NCI-H82 treated with DMSO at 0.1 percent for 48 hours (cell line): Measurements from ENCODE around the gene GFRA1.

Source experiments
- DNase-seq: peaks from one replicate; lab custom pipeline; 2025; ENCODE audit not compliant: unreplicated experiment; lab: John Stamatoyannopoulos, UW

Gene GFRA1, protein sequence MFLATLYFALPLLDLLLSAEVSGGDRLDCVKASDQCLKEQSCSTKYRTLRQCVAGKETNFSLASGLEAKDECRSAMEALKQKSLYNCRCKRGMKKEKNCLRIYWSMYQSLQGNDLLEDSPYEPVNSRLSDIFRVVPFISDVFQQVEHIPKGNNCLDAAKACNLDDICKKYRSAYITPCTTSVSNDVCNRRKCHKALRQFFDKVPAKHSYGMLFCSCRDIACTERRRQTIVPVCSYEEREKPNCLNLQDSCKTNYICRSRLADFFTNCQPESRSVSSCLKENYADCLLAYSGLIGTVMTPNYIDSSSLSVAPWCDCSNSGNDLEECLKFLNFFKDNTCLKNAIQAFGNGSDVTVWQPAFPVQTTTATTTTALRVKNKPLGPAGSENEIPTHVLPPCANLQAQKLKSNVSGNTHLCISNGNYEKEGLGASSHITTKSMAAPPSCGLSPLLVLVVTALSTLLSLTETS

DNA sequence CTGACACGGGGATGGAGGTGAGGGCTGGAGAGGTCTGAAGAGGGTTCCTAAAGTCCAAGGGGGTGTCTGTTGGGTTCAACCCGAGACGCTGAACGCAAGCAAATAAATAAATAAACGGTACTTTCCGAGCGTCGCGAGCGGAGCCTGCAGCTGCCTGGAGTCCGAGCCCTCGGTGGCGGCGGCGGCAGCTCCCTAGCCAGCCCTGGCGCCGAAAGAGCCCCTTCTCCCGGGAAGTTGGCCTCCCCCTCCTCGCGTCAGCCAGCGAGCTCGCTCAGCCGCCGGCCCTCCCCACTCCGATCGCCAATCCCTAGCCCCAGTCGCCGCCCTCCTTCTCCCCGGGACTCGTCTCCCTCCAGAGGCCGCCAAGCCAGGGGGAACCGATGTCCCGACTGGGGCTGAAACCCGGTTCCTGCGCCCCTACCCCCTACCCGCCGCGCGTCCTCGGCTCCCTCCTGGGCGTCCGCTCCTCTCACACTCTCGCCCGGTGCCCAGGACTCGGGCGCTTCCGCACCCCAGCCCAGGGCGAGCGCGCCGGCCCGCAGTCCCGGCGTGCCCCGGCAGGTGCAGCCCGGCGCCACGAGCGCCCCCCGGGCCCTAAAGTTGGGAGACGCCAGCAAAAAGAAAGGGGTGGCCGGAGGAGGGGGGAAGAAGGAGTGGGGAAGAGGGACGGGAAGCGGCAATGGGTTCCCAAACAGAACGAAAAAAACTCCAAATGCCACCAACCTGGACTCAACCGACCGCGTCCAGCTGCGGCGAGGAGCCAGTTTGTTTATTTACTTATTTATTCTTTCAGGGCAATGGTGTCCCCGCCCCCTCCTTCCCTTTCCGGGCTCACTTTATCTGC lies at the start of gene GFRA1:
Gene GFRA1, minus strand, starts transcription at position 767 of the 844 bp plus-strand sequence. CDS start 1,177 bp downstream, outside the sequence.
- DNase-seq = no peak

DNA sequence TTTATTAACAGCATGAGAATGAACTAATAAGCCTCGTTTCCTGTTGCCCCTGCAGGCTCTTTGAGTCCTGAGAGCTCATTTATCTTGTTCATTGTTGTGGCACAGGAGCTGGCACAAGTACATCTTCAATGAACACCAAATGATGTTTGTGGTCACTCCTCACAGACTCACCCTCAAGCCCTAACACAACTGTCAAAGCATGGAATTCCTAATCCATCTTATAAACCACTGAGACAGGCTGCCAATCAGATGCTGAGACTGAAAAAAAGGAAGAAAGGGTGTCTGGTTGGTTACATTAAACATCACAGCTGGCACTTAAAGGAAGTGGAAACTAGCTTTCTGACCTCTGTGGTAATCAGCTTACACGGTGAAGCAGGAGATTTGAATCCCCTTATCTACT lies 43.5 kb upstream of the GFRA1 start:
- peak; percentile 57 for DNase-seq

DNA sequence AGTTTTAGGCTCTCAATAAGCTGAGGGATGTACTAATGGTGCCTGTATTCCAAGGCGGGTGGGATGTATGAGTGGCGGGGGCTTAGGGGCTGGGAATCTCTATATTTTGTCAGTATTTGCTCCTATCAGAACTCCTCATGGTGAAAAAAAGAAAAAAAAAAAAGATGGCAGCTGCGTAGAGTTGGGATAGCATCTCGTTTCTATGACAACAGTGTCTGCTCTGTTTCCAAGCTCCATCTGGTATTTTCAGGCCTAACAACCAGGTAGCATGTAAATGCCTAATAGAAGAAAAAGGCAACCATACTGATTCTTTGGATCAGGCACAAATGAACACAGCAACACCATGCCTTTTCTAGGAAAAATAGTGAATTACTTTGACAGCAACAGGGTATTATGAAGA lies 39.5 kb upstream of the GFRA1 start:
- DNase-seq = no peak

DNA sequence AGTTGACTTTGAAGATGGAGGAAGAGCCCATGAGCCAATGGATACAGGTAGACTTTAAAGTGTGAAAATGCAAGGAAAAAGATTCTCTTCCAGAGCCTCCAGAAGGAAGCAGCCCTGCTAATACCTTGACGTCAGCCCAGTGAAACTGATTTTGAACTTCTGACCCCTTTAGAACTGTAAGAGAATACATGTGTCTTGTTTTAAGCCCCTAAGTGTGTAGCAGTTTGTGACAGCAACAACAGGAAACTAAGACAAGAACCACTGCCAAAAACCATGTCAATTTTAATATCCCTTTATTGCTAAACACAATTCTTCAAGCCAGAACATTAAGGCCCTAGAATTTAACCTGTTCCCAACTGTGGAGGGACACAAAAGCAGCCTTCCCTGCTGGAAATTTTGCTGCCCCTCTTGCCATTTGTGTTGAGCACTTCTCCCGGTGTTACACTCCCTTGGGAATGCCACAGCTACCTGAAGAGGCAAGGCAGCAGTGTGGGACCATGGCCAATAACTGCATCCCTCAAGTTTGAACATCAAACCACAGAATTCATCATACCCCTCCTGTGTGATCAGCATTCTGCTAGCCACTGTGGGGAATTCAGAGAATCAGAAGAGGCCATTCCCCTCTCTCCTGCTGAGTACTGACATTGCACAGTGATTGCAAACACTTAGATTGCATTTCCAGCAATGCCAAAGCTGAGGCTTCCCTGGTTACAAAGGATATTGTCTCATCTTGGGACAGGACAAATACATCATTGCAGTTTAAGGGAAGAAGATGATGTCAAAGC lies 38.9 kb upstream of the GFRA1 start:
- no peak for DNase-seq

DNA sequence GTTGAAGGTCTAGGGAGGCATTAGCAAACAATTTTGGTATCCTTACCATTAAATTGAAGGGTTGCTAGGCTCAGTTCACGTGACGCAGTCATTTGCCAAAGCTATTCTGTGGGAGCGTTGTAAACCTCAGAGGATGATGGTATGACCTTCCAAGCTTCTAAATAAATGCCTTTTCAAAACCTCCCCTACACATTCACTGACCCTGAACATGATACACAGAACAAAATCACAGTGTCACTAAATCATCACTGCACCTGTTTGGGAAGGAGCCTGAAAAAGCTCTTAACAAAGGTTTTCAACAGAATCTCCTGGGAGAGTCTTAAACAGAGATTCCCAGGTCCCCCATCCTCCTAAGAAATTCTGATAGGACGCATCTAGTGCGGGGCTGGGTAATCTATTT lies 38.0 kb upstream of the GFRA1 start:
- DNase-seq = no peak

DNA sequence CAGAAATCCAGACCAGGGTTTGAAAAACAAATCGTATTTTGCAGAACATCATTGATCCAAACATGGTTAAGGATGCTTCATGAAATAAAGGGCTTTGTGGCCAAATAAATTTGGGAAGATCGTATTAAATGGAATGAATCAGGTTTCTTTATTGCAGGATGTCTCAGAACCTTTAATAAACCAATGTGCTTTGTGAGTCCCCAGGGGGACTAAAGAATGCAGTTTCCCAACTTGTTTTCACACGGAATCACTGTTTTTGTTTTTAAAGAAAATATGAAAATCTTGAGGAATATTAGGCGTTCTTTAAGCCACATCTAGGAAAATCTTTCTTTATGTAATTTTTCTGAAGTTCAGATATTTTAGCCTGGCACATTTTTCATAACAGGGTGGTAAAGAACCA lies 34.4 kb upstream of the GFRA1 start:
- DNase-seq = no peak

DNA sequence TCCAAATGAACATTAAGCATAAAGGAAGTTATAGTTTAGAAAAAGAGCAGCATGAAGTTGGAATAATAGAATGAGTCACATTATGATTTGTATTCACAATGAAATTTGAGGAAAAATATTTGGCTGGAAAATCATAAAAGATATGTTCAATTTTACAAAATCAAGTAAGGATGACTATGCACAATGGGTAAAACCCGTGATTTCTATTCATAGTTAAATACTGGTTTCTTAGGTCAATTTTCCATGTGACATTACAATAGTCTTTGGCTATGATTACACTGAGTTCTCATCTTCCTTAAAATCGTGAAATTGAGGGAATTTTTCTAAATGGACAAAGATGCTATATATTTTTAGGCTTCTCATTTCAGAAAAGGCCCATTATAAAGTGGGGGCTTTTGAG lies 33.8 kb upstream of the GFRA1 start:
- no peak for DNase-seq

DNA sequence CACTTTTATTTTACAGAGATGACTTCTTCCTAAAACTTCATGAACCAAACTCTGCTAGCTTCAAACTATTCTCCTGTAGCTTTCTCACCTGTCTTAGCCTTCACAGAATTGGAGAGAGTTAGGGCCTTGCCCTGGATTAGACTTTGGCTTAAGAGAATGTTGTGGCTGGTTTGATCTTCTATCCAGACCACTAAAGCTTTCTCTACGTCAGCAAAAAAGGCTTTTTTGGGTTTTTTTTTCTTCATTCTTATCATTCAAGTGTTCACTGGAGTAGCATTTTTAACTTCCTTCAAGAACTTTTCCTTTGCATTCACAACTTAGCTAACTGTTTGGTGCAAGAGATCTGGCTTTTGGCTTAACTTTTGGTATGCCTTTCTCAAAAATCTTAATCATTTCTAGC lies 31.9 kb upstream of the GFRA1 start:
- DNase-seq = no peak

DNA sequence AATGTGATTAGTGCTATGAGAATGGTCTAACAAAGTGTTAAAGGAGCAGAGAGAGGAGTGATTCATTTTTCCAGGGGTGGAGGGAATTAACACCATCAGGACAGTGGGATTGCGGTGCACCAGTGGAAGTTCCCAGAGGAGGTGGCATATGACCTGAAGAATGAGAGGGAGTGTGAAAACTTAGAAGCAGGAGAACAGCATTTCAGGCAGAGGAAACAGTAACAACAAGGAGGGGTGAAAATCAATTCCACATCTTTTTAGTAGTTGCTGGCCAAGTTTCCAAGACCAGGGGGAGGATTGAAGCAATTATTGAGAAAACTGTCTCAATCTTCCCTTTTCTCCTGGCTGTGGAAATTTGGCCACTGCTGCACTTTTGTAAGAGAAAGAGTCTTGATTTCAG lies 27.5 kb upstream of the GFRA1 start:
- DNase-seq = no peak

DNA sequence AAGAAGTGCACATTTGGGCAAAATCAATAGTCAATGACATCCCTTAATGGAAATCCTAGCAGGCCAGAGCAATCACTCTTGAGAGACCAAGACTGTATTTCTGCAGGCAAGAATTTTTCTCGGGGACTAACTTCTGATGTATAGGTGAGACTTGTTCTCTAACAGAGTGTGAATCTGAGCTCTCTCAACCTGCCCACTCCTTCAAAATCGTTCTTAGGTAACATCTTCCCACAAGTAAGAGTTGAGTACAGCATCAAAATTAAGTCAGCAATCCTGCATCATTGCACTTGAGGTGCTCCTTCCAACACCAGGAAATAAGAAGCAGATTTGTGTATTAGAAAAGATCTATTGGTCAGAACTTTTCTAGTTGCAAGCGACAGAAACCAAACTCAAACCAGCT lies 25.6 kb upstream of the GFRA1 start:
- no peak for DNase-seq

DNA sequence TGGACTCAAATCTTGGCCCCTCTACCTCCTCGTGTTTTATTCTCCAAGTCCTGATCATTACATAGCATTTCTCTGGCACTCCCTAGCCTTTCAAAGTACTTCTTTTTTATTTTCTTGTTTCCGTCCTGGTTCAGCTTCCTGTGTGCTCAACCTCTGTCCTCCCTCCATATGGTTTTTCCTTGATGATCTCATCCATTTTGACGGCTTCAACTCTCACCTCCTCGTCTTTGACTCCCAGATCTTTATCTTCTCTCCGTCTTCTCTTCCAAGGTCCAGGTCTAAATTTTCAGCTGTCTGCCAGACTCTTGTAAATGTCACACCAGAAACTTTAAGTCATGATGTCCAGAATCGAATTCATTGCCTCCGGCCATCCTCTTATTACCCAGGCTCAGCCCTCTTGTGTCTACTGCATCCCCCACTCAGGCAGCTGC lies 23.3 kb upstream of the GFRA1 start:
- DNase-seq = no peak

DNA sequence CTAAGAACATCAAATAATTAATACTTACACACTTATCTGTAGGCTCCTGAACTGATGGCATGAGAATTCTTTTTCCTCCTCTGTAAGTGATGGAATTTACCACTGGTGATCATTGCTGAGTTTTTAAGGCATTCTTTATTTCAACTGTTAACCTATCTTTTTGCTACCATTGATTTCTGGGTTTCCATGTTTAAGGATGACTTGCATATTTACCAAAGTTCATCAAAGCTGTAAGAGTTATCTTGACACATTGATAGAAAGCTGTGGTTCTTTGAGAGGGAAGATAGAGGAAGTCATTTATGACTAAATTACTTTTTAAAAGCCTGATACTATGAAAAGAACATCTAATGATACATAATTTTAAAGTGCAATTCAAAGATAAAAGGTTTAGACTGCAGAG lies 19.5 kb upstream of the GFRA1 start:
- no peak for DNase-seq

DNA sequence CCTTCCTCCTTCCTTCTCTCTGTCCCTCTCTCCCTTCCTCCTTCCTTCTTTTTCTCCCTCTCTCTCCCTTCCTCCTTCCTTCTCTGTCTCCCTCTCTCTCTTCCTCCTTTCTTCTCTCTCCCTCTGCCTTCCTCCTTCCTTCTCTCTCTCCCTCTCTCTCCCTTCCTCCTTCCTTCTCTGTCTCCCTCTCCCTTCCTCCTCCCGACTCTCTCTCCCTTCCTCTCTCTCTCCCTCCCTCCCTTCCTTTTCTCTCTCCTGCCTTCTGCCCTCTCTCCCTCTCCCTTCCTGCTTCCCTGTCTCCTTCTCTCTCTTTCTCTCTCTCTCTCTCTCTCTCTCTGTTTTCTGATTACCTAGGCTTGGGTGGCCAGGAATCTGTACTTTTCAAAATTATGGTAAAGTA lies 16.6 kb upstream of the GFRA1 start:
- DNase-seq = no peak

DNA sequence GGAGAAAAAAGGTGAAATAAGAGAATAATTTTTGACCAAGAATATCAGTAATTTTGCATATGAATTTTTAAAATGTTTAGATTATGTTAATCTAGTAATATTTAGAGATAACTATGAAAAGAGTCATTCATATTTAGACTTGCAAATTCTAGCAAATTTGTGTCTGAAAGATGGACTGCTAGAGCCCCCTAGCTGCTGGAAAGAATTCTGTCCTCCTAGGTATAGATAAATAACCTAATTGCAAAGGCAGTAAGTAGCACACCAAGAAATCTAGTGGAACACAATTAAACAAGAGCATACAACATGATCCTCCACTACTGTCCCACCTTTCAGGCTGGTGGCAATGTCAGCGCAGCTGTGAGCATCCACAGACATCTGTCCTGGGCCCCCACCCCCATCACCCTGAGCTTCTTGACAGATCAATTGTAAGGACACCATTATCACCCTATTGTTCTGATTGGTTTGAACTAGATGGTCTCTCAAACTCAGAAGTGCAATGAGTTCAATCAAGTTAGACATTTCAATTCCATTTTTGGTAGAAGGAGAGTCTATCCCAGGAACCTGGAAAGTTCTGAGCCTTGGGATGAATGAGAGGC lies 15.0 kb upstream of the GFRA1 start:
- peak; percentile 2 for DNase-seq

DNA sequence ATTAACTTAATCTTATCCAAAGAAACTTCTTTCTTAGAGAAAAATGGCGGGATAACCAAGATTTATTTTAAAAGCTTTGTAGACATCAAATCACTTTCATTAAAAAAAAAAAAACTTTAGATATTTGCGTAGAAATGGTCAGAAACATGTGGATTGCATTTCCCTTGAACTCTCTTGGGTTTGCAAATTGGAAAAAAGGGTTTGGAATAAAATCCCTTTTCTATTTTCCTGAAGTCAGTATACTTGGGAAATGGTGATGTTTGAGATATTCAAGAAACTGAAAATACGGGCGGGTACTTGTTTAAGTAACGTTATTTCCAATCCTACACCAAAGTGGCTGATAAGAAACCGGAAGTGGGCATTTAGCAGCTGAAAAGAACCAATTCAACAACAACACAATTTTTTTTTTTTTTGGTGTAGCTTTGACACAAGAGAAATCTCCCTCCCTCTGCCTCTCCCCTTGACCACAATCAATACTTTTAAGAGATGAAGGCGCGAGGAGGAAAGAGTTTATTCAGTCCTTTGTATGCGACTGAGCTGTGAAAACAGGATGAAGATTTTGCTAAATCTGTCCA lies 13.7 kb upstream of the GFRA1 start:
- DNase-seq = no peak

DNA sequence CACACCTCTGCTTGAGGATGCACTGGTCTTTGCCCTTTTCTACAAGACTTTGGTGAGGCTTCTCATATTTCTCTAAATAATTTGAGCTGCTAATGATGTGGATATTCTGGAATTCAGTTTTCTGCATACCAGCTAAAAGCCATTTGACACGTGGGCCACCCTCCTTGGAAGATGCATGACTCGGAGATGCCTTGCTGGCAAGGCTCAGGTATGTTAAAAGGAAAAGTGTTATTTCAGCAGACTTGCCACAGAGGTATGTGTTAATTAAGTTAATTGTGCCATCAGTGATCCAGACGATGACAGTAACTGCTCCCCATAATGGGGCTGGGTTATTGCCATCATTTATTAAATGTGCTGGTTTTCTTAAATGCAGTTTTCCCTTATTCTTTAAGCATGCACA lies 8.8 kb upstream of the GFRA1 start:
- DNase-seq = no peak

DNA sequence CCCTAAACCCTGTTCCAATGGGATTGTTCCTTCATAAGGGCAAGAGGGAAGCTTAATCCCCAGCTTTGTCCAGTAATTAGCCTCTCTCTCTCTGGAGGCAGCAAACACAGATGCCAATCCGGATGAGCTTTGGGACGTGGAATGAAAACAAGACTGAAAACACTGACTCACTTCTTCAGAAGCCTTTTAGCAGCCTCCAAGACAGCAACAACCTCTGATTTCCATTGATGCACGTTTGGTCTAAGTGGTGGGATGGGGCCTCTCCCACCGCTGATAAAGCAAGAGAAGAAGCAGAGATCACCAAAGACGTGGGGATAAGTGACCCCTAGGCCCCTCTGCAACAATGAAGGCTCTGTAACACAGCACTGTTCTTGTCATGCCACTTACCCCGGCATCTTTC lies 5.8 kb upstream of the GFRA1 start:
- DNase-seq = peak; percentile 71

DNA sequence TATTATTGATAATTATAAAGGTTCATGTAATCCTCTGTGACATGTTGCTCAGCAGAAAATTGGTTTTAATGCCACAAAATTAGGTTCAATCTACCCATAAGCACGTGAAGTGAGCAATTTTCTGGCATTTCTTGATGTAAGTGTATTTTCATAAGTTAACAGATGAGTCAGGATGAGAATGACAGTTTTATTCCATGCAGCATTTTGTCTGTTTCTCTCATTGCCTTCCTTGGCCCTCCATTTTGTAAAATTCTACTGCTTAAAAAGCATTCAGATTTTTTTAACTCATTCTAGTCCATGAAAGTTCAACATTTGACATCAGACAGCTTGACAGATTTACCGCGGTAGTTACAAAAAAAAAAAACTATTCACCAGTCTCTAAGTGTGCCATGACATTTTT lies 4.0 kb upstream of the GFRA1 start:
- no peak for DNase-seq

DNA sequence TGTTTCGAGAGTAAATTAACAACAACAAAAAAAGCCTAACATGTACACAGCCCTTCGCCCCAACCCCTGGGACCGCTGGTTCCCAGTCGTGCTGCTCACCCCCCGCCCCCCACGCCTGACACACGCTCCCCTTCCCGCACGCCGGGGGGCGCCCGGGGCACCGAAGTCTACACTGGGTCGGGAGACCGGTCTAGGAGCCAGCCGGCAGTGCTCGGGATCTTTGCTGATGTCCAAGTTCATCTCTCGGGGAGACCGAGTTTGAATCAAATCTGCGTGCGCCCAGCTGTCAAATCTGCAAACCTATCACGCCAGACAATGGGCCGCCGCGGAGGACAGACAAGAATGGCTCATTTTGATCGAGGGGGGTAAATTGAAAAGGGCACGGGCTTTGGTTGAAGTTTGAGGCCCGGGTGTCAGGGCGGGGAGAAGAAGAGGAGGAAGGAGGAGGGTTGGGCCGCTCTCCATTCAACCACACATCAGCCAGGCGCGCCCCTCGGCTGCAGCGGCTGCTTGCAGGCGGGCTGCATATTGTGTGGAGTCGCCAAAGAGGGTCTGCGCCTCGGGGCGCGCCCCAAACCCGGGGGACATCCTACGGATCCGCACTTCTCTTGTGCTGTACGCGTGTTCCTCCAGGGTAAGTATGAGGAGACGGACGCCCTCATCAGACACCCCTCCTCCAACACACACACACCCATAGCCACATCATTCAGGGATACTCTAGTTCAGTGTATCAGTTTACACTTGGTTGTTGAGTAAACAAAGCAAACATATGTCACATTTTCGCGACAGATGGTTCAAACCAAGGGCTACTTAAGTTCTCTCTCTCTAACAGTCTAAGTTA lies 1.3 kb upstream of the GFRA1 start:
- peak; percentile 85 for DNase-seq
